Stimulated activated CD8-positive, alpha-beta memory T cell treated with anti-CD3 and anti-CD28 coated beads, Interleukin-12 subunit alpha, Interleukin-12 subunit beta, amount 100 ng/mL, for 4 hours (primary cell): ENCODE results near the gene SEBOX.

Experiments used
- DNase-seq: peaks from one replicate; pipeline ENCODE4 v3.0.0-alpha.2; 2020; ENCODE audit warnings: low read depth

Gene SEBOX

DNA sequence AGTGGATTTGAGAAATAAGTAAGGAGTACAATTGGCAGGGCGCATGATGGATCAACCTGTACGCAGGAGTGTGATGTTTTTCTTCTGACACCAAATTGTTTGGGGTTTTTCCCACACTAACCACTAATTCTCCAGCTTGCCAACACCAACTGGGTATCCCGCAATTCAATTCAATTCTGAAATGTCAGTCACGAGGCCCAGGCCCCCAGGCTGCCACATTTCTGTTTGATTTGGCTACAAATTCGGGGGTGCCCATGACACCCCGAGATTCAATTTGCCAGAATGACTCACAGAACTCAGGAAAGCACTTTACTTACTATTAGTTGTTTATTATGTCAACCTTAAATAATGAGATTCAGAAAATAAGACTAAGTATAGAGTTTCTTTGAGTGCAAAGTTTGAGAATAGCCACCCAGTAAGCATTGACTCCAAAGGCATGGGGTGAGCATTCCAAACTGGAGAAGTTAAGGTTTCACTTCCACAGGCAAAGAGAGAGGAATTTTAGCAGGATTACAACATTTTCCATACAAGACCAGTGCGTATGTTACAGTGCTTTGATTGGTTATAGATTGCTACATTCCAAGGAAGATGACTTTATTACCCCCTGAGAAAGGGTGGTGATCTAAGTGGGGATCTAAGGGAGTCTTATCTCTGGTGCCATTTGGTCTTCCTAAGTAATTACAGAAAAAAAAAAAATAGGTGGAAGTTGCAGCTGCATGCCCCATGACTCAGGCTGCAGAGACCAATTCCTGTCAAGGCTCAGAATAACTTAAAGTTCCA, 29.5 kb upstream of the SEBOX start:
- DNase-seq, result no peak

DNA sequence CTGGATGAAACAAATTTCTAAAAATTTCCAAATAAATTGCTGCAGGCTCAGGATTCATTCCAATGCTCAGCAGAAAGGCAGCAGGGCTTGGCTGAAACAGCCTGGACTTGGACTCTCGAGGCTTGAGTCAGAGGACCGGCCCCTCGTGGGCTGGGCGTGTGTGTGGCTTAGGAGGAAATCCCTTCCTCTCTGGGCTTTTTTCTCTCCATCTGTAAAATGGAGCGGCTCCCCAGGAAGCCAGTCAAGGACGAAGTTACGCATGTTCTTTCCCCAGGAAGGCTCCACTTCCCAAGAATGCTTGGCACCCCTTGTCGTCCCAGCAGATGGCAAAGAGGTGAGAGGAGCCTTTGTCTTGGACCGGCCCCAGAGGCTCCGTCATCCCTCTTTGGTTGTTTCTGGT, 27.5 kb upstream of the SEBOX start:
- DNase-seq, result no peak

DNA sequence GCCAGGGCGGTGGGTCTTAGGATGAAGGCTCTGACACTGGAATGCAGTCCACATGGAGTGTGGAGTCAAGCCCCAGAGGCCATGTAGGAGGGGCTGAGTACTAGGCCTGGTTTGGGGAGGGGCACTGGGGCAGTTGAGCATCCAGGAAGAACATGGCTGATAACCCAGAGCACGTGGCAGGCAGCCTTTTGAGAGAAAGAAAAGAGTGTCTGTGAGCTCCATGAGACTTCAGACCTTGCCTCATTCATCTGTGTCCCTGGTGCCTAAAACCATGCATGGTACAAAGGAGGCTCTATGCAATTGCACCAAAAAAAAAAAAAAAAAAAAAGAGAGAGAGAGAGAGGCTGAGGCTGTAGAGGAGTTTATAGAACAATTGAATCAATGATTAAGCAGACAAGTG, 26.4 kb upstream of the SEBOX start:
- DNase-seq, result no peak

DNA sequence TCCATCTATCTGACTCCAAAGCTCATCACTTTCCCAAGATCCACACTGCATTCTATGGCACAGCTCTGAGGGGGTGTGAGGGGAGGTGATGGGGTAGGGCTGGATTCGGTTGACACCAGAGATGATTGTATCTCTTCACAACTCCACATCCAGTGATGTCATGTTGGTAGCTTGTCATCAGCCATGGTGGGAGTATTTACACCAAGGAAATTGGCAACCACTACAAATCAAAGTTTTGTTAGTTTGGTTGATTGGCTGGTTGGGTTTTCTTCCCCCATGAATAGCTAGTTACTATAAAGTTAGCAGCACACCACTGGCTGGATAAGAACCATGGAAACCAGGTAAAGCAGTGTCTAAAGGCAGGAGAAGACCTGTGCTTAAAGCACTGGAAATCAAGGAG, 26.0 kb upstream of the SEBOX start:
- no peak for DNase-seq

DNA sequence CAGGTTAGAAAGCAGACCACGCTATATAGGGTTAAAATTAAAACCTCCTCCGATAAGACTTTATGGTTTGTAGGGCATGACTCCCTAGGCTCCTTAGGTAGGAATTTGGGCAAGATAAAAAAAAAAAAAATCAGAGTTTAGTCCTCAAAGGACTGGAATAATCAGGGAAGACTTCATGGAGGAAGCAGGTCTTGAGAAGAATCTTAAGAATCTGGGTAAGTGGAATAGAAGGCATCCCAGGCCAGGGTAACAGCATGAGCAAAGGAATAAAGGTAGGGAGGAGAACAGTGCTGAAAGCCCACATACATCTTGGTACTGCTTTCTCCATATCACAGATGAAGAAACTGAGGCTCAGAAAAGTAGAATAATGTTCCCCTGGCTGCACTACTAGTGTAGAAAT, 25.6 kb upstream of the SEBOX start:
- DNase-seq, result no peak

DNA sequence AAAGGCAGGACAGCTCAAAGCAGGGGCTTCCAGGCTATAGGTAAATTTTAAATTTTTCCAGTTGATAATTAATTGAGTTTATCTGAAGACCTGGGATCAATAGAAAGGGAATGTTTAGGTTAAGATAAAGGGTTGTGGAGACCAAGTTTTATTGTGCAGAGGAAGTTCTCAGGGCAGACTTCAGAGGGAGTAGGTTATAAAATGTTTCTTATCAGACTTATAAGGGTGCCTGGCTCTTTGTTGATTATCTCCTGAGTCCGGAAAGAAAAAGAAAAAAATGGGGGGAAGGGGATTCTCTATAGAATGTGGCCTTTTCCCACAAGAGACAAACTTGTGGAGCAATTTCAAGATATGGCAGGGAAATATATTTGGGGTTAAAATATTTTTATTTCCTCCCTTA, 25.1 kb upstream of the SEBOX start:
- DNase-seq, result no peak

DNA sequence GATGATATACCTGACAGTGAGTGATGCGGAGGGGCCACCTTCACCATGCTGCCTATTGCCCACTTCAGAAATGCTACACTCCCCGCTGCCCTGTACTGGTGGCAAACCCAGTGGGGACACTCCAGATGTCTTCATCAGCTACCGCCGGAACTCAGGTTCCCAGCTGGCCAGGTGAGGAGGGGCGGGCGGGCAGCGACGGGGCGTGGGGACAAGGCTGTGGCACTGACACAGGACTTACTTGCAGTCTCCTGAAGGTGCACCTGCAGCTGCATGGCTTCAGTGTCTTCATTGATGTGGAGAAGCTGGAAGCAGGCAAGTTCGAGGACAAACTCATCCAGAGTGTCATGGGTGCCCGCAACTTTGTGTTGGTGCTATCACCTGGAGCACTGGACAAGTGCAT, 23.1 kb upstream of the SEBOX start:
- DNase-seq, result no peak

DNA sequence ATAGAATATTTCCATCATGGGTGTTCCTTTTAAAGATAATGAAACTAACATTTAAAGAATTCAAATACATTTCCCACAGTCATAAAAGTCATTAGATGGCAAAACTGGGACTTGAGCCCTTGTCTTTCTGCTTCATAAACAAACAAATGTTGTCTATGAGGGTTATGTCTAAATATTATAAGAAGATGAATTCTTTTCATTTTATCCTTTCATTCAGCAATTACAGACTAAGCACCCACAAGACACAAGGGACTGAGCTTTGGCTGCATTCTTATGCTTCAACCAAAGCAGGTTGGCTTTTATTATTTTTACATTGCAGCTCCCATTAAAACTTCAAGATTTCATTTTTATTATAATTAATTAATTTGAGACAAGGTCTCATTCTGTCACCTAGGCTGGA, 21.4 kb upstream of the SEBOX start:
- no peak for DNase-seq

DNA sequence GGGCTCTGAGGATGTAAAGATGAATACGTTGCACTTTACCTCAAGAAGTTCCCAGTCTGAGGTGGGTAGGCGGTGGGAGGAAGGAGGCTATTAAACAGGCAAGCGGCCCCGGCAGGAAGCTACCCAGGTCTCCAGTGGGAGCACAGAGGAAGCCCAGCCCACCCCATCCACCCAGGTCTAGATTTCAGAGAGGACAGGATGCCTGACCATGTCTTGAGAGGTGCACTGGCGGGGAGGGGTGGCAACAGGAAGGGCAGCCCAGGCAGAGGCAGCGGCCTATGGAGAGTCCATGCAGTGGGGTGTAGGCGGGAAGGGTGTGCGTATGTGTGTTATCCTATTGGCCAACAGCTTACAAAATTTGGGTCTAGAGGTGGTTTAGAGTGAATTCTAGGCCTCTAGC, 20.4 kb upstream of the SEBOX start:
- DNase-seq, result no peak

DNA sequence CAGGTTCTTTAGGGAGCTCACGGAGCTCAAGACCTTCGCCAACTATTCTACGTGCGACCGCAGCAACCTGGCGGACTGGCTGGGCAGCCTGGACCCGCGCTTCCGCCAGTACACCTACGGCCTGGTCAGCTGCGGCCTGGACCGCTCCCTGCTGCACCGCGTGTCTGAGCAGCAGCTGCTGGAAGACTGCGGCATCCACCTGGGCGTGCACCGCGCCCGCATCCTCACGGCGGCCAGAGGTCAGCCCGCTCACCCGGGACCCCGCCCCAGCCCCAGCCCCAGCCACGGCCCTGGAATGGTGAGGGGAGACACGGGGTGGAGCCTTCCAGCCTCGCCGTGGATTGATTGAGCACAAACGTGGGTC, 20.0 kb upstream of the SEBOX start:
- DNase-seq, result no peak

DNA sequence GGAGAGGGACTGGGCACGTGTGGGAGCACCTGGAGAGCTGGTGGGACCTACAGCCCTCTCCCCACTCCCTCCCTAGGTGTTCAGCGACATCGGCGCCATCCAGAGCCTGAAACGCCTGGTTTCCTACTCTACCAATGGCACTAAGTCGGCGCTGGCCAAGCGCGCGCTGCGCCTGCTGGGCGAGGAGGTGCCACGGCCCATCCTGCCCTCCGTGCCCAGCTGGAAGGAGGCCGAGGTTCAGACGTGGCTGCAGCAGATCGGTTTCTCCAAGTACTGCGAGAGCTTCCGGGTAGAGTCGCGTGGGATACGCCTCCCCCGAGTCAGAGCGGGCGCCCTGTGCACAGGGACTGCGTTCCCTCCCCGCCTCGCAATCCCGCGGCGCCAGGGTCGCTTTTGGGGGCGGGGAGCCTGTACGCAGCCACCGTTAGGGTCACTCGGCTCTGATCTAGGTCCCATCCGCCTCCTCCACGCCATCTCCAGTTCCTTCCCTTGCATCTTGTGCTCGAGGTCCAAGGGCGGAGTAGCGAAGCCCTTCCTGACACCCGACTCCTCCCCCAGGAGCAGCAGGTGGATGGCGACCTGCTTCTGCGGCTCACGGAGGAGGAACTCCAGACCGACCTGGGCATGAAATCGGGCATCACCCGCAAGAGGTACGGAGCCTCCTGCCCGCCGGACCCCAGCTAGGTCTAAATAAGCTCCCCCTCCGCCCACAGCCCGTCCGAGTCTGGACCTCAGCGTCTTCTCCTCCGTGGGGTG, 19.5 kb upstream of the SEBOX start:
- DNase-seq, result peak; percentile 42

DNA sequence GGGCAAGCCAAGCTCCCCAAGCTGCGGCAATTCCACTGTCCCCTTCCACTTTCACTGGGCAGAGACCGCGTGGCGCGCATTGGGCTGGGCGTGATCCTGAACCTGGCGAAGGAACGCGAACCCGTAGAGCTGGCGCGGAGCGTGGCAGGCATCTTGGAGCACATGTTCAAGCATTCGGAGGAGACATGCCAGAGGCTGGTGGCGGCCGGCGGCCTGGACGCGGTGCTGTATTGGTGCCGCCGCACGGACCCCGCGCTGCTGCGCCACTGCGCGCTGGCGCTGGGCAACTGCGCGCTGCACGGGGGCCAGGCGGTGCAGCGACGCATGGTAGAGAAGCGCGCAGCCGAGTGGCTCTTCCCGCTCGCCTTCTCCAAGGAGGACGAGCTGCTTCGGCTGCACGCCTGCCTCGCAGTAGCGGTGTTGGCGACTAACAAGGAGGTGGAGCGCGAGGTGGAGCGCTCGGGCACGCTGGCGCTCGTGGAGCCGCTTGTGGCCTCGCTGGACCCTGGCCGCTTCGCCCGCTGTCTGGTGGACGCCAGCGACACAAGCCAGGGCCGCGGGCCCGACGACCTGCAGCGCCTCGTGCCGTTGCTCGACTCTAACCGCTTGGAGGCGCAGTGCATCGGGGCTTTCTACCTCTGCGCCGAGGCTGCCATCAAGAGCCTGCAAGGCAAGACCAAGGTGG, 16.3 kb upstream of the SEBOX start:
- DNase-seq, result no peak

DNA sequence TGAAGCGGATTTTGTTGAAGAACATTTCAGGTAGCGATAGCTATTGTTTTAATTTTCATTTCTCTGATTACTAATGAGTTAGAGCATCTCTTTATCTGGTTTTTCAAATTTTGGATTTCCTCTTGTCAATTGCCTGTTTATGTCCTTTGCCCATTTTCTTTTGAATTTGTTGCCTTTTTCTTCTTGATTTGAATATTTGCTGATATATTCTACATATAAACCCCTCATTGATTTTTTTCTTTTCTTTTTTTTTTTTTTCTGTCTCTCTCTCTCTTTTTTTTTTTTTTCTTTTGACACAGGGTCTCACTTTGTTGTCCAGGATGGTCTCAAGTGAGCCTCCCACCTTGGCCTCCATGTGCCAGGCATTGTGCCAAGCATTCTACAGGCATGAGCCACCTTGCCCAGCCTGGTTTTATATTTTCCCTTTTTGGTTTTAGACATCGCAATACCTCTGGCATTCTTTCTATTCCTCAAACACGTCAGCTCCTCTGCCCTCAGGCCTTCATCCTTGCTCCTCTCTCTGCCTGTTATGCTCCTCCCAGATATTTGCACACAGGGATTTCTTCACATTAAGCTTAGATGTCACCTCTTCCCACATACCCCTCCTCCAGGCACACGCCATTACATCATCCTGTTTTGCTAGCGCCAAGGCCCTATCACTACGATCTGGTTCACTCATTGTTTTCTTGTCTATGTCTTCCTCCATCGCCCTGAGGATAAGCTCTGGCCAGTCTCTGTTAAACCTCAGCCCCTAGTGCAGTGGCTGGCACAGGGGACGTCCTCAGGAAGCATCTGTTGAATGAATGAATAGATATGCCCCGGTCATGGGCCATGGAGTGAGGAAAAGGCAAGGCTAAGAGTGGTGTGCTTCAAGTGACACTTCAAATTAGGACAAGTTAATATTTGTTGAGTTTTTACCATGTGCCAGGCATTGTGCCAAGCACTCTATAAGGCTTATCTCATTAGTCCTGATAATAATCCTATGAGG, 15.1 kb upstream of the SEBOX start:
- DNase-seq, result no peak

DNA sequence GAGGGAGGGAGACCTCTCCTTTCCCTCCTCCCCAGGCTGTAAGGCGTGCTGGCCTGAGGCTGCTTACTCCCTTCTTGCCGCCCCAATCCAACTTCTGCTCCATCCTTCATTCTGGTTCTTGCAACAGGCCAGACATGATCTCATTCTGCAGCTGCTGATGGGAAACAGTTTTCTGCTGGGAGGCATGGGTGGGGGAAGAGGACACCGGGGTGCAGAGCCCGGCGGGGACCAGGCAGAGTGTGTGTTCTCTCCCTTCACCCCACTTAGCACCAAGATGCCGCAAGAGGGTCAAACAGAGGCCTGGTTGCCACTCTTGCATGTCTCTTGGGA, 7.9 kb upstream of the SEBOX start:
- DNase-seq, result no peak

DNA sequence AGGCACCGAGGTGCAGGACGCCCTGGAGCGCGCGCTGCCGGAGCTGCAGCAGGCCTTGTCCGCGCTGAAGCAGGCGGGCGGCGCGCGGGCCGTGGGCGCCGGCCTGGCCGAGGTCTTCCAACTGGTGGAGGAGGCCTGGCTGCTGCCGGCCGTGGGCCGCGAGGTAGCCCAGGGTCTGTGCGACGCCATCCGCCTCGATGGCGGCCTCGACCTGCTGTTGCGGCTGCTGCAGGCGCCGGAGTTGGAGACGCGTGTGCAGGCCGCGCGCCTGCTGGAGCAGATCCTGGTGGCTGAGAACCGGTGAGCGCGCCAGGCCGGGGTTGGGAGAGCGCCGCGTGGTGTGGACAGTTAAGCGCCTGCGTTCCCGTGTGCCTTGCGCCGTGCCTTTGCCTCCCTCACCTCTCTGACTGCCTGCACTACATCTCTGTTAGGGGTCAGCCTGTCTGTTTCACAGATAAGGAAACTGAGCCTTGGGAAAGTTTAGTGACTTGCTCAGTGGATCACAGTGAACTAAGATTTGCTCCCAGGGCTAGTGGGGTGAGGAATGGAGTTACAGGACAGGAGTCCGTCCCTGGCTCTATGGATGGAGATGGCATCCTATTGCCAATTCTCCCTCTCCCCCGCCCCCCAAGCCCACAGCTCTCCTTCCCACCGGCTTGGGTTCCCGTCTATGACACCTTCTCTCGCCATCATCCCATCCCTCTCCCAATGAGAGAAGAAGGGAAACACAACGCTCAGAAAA, 7.4 kb upstream of the SEBOX start:
- DNase-seq, result no peak

DNA sequence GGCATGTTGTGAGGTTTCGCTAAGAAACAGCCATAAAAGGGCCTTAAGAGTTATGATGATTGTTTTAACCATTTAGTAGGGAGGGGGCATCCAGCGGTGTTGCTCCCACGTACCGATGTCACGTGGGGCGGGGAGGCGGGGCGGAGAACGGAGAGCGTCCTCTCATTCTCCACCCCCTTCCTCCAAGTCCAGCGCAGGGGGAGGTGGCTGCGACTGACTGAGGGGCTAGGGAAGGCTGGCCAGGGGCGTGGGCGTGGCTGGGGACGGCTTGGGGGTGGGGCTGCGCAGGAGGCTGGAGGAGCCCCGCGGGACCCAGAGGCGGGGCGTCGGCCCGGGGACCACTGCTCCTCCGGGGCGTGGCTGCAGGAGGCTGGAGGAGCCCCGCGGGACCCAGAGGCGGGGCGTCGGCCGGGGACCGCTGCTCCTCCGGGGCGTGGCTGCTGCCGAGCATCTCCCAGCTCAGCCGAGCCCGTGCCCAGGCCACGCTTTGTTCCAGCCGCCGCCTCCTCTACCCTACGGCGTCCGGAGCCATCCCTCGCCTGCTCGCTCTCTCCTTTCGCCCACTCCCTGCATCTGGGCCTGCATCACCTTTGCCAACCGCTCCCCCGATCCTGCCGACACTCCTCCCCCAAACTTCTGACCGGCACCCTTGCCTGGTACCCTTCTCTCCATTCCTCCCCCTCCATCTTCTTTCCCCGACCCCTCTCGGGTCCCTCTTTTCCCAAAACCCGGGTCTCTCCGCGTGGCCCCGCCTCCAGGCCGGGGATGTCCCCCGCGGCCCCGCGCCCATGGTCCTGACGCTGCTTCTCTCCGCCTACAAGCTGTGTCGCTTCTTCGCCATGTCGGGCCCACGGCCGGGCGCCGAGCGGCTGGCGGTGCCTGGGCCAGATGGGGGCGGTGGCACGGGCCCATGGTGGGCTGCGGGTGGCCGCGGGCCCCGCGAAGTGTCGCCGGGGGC, 6.5 kb upstream of the SEBOX start, which contains the start of gene SARM1:
SARM1 (plus strand) TSS at position 450 of the 958 bp plus-strand sequence; CDS start at position 789, 339 bp downstream.
- peak; percentile 72 for DNase-seq

DNA sequence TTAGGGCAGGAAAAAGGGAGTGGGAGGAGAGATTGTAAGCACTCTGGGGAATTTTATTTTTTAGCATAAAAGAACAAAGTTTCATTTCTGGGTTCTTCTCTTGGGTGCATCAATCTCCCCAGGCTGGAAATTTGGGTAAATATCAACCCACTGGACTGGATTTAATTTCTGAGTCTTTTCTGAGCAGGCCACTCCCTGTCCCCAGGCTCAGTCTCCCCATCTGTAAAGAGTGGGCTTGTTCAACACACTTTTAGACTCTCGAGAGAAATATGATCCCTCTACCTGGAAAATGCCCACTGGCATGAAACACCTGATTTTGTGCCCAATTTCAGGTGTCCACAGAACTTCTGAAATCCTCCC, 5.7 kb upstream of the SEBOX start:
- no peak for DNase-seq

DNA sequence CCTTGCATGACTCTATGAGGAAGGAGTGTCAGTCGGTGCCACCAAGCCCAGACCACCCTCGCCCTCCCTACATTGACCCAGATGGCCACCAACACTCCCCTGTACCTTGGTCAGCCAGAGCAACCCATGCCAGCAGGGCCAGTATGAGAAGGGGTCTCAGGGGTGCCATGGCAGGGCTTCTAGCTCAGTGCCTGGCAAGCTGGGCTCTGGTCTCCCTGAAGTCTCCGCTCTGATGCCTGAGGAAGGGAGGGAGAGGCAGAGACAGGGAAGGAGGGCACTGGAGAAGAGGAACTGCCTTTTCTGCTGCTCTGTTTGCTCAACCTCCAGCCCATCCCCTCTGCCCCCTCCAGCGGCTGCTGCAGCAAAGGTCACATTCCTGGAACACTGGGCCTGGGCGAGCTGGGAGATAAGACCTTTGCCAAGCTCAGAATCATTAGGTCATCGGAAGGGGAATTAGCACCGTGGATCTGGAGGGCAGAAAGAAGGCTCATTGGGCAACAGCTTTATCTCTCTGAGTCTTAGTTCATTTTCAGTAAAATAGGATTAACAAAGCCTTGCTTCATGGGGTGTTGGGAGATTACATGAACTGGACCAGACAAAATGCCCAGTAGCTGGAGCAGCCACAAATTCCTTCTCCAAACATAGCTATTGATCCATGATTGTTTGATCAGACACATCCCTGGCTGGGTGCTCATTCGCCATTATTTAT, 5.2 kb upstream of the SEBOX start, which contains the start of gene VTN:
VTN (minus strand) TSS at position 273 of the 709 bp plus-strand sequence; CDS start at position 169, 104 bp downstream.
- DNase-seq, result no peak

DNA sequence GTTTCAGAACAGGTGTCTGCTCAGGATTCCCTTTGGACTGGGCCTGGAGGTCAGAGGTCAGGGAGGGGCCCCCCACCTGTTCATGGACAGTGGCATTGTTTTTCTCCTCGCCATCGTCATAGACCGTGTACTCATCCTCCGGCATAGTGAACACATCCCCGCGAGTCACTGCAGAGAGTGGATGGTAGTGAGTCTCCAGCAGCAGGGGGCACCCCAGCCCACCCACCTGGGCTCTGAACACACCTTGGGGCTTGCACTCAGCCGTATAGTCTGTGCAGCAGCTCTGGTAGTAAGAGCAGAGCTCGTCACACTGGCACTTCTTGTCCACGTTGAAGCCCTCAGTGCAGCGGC, 4.7 kb upstream of the SEBOX start:
- DNase-seq, result no peak
